HG03439 (cell line): Measurements from ENCODE around the gene TAF3.

Experiments
- ATAC-seq: cut with Tn5 transposase; IDR thresholded peaks from one replicate; pipeline ENCODE4 v1.9.1; 2021; ENCODE audit warnings: mild to moderate bottlenecking, moderate library complexity; ENCODE audit not compliant: unreplicated experiment

TAF3 gene

DNA sequence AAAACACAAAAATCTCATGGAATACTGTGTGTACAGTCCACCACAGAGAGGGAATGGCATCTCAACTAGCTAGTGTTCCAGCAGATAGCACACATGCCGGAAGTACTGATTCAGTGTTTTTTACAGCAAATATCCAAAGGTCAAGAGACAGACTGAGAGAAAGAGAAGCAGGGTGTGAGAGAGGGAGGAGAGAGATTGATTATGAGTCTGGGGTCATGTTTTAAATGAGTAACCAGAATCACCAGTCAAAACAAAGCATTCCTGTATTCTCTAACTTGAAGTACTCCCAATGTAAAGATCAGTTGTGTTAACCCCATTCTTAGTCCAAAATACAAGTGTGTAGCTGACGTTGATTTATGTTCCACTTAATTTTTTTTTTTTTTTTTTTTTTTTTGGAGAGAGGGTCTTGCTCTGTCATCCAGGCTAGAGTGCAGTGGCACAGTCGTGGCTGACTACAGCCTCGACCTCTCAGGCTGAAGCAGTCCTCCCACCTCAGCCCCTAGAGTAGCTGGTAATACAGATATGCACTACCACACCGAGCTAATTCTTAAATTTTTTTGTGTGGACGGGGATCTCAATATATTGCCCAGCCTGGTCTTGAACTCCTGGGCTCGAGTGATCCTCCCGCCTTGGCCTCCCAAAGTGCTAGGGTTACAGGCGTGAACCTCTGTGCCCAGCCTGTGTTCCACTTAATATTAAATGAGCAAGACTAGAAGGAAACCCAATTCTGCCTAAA is 114.2 kb downstream of the TAF3 start:
- no peak for ATAC-seq

- no peak for ATAC-seq
Observed at GRCh38 chr10:7933262-7933661, 115.0 kb downstream of the TAF3 start.

GRCh38 chr10:7933757-7934156 is 115.5 kb downstream of the TAF3 start:
- ATAC-seq = no peak

DNA sequence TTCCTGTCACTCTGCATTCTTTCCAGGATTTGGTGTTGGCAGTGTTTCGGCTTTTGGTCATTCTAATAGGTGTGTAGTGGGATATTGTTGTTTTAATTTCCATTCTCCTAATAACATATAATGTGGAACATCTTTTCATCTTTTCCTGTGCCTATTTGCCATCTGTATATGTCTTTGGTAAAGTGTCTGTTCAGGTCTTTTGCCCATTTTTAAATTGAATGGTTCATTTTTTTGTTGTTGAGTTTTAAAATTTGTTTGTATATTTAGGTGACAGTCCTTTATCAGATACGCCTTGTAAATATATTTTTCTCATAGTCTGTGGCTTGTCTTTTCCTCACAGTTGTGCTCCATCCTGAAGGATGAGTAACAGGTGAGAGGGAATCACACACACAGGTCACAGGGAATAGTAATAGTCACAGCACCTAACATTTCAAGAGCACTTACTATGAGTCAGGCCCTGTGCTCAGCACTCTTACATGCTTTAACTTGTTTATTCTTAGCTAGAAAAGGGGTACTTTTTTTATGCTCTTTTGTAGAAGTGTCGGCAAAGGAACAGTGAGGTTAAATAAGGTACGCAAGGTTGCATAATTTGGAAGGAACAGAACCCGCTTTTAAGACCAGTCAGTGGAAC is 119.1 kb downstream of the TAF3 start:
- ATAC-seq = no peak

- ATAC-seq = no peak
Observed at GRCh38 chr10:7941576-7941975, 123.3 kb downstream of the TAF3 start.

GRCh38 chr10:7942316-7942715 is 124.0 kb downstream of the TAF3 start:
- ATAC-seq = no peak

DNA sequence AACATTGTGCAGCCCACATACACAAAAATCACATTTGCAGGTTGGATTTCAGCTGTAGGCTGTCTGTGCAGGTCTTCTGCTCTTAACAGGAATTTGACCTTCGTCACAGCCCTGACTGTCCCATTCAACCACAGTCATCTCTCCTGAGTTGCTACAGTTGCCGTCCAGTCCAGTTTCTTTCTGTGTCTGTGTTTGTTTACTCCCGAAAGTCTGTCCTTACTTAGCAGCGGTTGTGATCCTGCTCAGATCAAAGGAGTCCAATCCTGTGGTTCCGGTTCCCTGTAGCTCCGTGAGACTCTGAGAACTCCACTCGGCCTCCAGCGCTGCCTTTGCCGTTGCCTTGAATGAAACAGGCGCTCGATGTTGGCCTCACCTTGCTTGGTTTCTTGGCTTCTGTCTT is 124.6 kb downstream of the TAF3 start:
- ATAC-seq = no peak

- no peak for ATAC-seq
Observed at GRCh38 chr10:7944215-7944480, 125.8 kb downstream of the TAF3 start.

GRCh38 chr10:7944537-7944936 is 126.2 kb downstream of the TAF3 start:
- no peak for ATAC-seq

GRCh38 chr10:7945034-7945433 is 126.7 kb downstream of the TAF3 start:
- ATAC-seq = no peak

- ATAC-seq = no peak
Observed at GRCh38 chr10:7945469-7946187, 127.3 kb downstream of the TAF3 start.

DNA sequence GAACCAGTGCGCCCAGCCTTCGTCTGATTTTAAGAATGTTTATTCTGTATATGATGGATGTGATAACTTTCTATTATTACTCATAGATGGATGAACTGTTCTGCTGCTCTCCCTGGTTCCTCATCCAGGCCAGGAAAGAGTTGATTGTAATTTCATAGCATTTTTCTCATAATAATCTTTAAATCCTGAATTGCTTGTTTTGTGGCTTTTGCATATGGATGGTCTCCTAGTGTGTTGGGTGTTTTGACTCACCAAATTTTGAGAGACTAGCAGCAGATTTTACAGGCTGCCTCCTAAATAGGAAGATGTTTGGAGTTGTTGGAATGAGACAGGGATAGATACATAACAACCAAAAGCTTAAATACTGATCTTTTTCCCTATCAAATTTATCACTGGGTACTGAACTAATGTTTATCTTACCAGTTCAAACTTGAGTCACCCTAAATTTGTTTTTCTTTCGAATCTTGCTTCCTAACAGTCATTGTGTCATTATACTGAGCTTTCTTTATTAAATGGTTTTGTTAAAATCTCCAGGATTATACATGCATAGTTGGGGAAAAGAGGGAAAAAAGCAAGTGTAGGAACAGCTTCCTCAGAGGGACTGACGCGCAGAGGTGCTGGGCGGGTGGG is 130.2 kb downstream of the TAF3 start:
- no peak for ATAC-seq

- no peak for ATAC-seq
Observed at GRCh38 chr10:7950981-7951847, 132.9 kb downstream of the TAF3 start.

GRCh38 chr10:7952266-7952665 is 134.0 kb downstream of the TAF3 start:
- no peak for ATAC-seq

GRCh38 chr10:7953447-7953846 is 135.1 kb downstream of the TAF3 start:
- ATAC-seq = no peak

DNA sequence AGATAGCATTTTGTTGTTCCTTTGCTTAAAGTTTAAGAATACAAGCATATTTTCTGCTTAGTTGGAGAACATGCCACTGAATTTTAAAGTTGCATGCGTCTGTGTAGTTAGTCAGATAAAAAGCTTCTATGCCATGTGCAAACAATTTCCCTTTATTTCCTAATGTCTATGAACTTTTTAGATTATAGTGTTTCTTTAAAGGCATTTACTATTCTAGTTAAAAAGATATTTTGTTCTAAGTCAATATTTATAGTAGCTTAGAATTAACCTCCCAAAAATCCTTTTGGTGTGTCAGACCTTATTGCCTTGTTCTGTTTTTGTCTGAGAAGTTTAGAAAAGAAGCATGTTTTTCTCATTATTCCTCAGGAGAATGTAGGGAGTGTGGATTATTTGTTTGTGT is 137.1 kb downstream of the TAF3 start:
- ATAC-seq = no peak

- ATAC-seq = peak; percentile 79
Observed at GRCh38 chr10:7956508-7956907, 138.2 kb downstream of the TAF3 start.

DNA sequence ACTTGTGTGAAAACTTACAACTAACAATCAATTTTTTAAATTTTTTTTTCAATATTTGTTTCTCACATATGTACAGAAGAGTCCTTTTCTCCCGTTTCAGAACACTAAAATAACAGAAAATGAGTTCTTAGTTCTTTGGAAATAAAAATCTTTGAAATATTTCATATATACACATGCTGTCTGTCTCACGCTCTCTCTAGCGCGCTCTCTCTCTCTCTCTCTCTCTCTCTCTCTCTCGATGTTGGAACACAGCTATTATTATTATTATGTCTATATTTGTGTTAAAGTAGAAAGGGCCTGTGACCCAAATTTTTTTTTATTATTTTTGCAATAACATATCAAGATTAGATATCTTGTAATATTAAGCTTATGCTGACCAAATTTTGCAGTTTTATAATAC is 139.3 kb downstream of the TAF3 start:
- no peak for ATAC-seq

DNA sequence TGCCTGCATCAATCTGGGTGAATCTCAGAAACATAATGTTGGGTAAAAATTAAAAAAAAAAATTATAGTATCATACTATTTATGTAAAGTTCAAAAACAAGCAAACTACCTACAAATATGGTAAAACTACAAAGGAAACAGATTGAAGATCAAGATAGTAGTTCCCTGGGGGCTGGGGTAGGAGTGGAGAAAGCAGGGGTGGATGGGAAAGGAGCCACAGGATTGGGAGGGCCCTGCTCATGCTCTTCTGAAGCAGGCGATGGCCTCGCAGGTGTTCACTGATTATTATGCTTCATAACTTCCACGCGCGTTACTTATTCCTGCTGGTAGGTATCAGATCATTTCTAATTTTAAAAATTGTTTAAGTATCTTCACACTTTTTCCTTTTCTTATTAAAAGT is 140.1 kb downstream of the TAF3 start:
- no peak for ATAC-seq

- ATAC-seq = no peak
Observed at GRCh38 chr10:7960108-7960507, 141.8 kb downstream of the TAF3 start.

- ATAC-seq = no peak
Observed at GRCh38 chr10:7962592-7962991, 144.3 kb downstream of the TAF3 start.
